Activated CD4-positive, alpha-beta T cell treated with anti-CD3 and anti-CD28 coated beads, Interleukin-2, amount 50 U/mL, for 16 hours (primary cell): ENCODE data around the gene SHANK1.

ENCODE experiments used
- DNase-seq: peaks from one replicate; pipeline ENCODE4 v3.0.0-alpha.2; 2020

The SHANK1 gene

GRCh38 chr19:50710094-50710493 lies 9.5 kb downstream of the SHANK1 start:
- no peak for DNase-seq

- DNase-seq: no peak
These were observed 11.3 kb downstream of the SHANK1 start for GRCh38 chr19:50708179-50708879.

GRCh38 chr19:50706387-50706786 lies 13.2 kb downstream of the SHANK1 start:
- DNase-seq: no peak

GRCh38 chr19:50705422-50706019 lies 14.1 kb downstream of the SHANK1 start:
- DNase-seq: peak; percentile 46

DNA sequence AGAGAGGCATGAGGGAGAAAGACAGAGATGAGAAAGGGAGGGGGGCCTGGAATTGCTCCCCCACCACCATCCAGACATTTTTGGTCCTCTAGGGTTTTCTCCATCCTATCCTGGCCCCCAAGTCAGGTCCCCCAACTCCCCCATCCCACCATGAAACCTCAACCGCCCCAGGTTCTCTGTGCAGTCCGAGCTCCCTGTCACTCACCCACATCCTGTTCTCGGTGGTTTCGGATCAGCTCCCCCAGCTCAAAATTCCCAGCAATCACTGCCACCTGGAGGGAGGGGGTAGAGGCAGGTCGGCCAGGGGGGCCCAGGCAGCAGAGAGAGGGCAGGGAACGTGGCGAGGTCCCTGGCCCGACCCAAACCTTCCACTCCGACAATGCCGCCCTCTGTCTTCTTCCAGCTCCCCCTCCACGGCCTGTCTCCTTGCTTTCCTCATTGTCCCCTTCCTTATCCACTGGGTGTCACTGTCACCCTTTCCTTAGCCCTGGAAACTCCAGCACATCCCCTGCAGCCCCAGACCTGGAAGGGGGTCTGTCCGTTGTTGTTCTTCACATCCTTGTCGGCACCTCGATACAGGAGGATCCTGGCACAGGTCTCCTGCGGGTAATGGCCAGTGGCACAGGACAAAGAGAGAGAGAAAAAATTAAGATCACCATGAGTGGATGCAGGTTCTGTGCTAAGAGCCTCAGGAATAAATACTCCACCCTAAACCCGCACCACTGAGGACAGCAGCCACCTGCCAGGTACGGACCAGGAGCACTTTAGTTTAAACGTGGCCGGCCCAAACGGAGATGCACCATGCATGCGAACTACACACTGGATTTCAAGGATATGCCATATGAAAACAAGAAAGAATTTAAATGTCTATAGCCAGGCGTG lies 15.4 kb downstream of the SHANK1 start:
- DNase-seq: no peak

DNA sequence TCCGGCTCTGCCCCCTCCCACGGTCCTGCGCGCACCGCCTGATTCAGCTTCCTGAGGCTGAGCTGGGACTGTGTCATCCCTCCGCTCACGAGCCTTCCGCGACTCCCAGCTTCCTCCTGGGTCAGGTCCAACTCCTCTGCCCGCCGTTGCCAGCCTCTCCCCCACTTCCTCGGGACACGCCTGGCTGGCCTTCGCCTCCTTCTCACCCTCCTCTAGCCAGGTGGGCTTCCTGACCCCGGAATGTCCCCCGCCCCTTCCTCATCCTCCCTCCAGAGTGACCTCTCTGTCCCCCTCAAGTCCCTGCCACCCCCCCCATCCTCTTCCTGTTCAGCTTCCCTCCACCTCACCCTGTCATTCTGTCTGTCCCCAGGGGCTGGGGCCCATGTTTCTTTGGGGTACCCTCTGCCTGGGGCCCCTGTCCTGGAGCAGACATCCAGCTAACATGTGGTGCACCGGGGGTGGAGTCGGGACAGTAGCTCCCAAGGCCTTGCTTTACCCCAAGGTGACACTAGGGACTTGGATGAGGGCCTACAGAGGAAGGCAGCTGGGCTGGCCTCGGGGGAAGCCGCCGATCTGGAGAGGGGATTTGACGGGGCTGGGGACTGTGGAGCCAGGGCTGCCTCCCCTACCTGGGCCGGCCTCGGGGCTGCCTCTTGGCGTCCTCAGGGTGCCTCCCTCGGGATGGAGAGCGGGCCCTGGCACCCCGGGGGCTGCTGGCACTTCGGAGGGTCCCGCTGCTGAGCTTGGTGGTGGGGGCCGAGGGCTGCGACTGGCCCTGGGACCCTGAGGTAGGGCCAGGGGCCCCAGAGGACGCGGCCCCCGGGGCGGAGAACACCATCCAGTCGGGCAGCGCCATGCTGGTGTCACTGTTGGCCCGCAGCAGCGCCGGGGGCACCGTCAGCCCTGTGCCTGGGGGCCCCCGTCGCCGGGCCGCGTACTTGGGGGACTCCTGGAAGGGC lies 16.5 kb downstream of the SHANK1 start:
- DNase-seq: no peak

DNA sequence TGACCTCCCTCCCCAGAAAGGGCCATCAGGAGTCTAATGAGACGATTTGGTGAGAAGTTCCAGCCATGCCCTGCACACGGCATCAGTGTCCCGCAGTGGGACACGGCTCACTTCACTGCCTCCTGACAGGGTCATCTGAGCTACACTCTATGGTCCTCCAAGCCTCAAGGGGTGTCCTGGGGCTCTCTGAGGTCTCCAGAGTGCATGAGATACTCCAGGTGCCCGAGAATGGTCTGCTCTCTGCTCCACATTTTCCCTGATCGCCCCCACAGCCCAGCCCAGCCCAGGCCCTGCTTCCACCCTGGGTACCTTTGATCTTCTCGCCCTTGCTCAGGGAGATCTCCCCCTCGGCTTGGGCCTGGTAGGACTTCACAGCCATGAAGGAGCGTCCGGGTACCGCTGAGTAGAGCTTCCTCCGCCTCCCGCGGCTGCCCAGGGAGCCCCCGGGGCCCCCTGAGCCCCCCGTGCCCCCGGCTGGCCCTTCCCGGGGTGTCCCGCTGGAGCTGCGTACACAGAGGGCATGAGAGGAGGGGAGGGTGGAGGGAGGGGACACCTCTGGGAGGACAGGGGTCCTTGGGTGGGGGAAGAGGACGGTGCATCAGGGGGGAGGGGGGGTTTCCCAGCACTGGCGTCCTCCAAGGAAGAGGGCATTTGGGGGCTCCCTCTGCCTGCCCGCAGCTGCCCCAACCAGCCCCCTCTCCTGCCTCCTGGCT lies 17.3 kb downstream of the SHANK1 start:
- DNase-seq: no peak

- no peak for DNase-seq
These were observed 18.1 kb downstream of the SHANK1 start for GRCh38 chr19:50701367-50701985.

DNA sequence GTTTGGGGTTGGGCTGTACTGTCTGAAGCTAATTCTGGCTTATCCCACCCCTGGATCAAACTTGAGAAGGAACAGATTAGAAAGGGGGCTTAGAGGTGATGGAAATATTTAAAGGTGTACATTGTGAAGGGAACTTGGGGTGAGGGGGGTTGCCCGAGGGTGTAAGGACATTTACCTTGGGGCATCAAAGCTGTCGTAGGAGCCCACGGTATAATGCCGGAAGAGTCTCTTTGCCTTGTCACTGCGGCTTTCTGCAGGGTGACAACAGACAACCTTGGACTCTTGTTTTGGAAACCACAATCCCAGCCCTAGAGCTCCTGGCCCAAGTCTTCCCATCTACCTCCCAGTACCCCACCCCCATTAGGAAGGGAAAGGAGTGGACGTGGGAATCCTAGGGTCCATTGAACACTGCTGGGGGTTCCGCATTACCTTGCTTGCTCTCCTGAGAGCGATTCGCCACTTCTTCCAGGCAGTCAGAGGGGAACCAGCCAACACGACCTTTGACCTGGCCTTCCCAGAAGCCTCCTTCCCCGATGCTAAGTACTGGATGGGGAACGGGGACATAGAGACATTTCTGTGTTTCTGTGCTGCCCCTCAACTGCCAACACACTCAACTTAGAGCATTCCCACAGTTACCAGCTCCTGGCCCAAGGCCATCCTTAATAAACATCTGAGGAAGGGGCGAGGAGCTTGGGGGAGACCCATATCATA lies 22.0 kb downstream of the SHANK1 start:
- no peak for DNase-seq

DNA sequence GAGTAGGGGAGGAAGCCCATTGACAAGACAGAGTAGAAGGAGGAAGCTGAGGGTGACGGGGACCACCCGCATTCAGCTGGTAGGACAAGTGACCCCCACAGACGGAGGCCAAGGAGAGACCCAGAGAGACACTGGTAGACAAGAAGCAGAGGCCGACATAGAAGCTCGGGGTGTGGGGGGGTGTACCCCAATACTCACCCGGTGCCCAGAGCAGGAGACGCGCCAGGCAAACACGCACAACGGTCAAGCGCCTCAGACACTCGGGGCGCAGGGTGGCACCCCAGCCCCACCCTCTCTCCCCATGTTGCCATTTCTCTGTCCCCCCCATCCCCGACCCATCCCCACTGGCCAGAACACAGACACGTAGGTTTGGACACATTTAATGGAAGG lies 23.5 kb downstream of the SHANK1 start:
- DNase-seq: no peak

DNA sequence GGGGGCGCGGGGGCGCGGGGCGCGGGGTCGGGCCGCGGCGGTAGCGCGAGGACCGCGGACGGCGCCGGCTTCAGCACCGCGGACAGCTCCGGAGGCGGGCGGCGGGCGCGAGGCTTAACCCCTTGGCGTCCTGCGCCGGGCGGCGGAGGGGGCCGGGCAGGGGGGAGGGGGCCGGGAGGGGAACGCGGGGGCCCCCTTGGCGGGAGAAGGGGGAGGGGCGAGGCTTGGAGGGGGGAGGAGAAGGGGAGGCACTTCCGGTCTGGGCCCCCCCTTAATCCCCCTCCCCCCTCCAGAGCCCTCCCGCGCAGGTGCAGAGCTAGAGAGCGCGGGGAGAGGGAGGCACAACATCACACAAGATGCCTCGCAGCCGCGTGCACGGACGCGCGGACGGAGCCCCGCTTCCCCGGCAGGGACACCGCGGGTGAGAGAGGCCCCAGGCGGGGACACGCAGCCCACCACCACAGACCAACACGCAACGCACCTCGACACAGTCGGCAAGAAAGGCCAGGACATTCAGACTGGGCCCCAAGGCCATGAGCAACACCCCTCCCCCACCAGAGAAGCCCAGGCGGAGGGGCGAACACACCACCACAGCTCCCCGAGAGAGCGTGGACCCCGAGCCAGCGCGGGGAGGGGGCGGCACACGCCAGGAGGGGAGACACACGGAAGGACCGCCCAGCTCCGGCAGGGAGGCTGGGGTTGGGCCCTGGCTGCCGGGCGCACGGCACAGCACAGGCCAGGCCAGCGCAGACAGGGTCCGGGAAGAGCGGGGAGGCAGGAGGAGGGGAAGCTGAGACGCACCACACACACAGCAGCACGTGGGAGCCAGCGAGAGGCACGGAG lies 24.1 kb downstream of the SHANK1 start:
- DNase-seq: no peak

DNA sequence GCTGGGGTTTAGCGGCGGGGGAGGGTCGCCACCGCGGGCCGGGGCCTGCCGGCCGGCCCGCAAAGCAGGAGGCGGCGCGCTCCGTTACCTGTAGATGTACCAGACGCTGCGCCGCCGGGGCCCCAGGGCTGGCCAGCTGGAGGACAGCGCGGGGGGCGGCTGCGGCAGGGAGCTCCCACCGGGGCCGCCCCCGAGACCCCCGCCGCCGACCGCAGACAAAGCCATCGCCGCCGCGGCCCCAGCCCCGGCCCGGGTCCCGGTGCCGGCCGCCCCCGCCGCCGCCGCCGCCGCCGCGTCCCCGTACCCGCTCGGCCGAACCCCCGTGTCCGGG lies 24.8 kb downstream of the SHANK1 start:
- no peak for DNase-seq

GRCh38 chr19:50693064-50693975 lies 26.3 kb downstream of the SHANK1 start:
- DNase-seq: no peak

DNA sequence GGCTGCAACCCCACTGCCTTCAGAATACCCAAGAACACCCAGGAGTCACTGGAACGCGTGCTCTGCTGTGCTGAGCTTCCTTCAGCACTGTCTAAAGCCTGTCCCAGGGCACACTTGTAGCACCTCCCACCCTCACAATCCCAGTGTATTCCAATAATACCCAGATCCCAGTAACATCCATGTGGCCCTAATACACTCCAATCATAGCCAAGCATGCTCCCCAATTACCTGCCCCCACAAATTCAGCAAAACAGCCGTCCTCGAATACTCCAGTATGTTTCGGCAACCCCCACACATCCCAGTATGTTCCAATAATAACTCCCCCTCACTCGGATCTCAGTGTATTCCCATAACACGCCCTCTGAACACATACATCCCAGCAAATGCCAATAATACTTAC lies 29.2 kb downstream of the SHANK1 start:
- DNase-seq: no peak

GRCh38 chr19:50688766-50689165 lies 30.8 kb downstream of the SHANK1 start:
- DNase-seq: no peak

DNA sequence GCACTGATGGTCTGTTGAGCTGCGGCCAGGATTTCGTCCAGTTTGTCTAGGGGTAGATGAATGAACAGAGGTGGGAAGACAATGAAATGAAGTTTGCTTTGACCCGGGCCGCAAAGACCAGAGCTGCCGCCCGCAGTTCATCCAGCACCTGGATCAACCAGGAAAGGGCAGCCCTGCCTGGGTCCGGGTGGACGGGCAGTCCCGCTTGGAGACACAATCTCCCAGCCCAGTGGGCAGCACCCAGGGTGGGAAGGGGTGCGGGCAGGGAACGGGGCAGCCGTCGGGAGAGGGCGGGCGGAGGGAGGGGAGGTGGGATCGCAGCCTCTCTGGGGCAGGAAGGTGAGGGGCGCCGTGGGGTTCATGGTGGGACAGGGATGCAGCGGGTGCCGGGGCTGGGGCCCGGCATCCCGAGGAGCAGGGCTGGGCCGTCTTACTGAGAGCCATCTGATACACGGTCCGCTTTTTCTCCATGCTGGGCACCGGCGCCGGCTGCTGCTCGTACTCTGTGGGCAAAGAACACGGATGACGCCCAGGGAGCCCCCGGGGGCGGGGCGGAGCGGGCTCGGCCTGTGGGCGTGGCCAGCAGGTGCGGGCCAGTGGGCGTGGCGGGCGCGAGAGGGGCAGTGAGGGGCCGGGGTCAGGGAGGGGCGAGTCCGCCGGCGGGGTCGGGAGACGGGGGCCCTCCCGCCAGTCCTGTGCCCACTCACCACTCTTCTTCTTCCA lies 33.1 kb downstream of the SHANK1 start:
- no peak for DNase-seq

- DNase-seq: peak; percentile 88
These were observed 40.2 kb downstream of the SHANK1 start for GRCh38 chr19:50679177-50680125.
